HG03064 (cell line): ENCODE data around the gene ALDH6A1.

ENCODE experiments used
- ATAC-seq: cut with Tn5 transposase; IDR thresholded peaks from one replicate; pipeline ENCODE4 v1.9.1; 2021; ENCODE audit warnings: low read depth; ENCODE audit not compliant: unreplicated experiment

Gene ALDH6A1

GRCh38 chr14:74062809-74063150, 21.5 kb downstream of the ALDH6A1 start:
- ATAC-seq = no peak

GRCh38 chr14:74049876-74050495, 34.3 kb downstream of the ALDH6A1 start:
- no peak for ATAC-seq

- ATAC-seq = no peak
Observed at GRCh38 chr14:74048281-74048680, 36.0 kb downstream of the ALDH6A1 start.

- ATAC-seq = no peak
Observed at GRCh38 chr14:74045522-74045921, 38.7 kb downstream of the ALDH6A1 start.

GRCh38 chr14:74042296-74042695, 42.0 kb downstream of the ALDH6A1 start:
- no peak for ATAC-seq

GRCh38 chr14:74038020-74038859, 46.0 kb downstream of the ALDH6A1 start:
- ATAC-seq = no peak

GRCh38 chr14:74035556-74035955, 48.7 kb downstream of the ALDH6A1 start:
- ATAC-seq = no peak

- ATAC-seq = no peak
Observed at GRCh38 chr14:74034572-74034971, 49.7 kb downstream of the ALDH6A1 start.

GRCh38 chr14:74029136-74029535, 55.1 kb downstream of the ALDH6A1 start:
- ATAC-seq = no peak

- ATAC-seq = no peak
Observed at GRCh38 chr14:74022346-74022745, 61.9 kb downstream of the ALDH6A1 start.

GRCh38 chr14:74019408-74020137, 64.7 kb downstream of the ALDH6A1 start:
- ATAC-seq = no peak

GRCh38 chr14:74018586-74019407, 65.5 kb downstream of the ALDH6A1 start, which contains the start of the genes BBOF1 and ENTPD5:
TSS of gene BBOF1 (plus strand) at chr14:74019349. CDS start at chr14:74019479, 130 bp downstream.
TSS of gene ENTPD5 (minus strand) at chr14:74019288. CDS start at chr14:73988102, 31,186 bp downstream.
- ATAC-seq = peak; percentile 85

GRCh38 chr14:74018174-74018585, 66.1 kb downstream of the ALDH6A1 start:
- ATAC-seq = no peak

- no peak for ATAC-seq
Observed at GRCh38 chr14:74015963-74016362, 68.3 kb downstream of the ALDH6A1 start.

GRCh38 chr14:74015176-74015575, 69.1 kb downstream of the ALDH6A1 start:
- no peak for ATAC-seq

- ATAC-seq = no peak
Observed at GRCh38 chr14:74014299-74014698, 70.0 kb downstream of the ALDH6A1 start.

- no peak for ATAC-seq
Observed at GRCh38 chr14:74008843-74009499, 75.3 kb downstream of the ALDH6A1 start.
